Chondrocyte (in vitro differentiated cells): ENCODE data around the gene TMEM176B. TPM values are rescaled to one million over a fixed set of nuclear protein-coding genes. Genes with fewer than 3 reads are reported as not detected.

ENCODE experiments used
- DNase-seq: peaks from one replicate; pipeline ENCODE4 v3.0.0; 2021; ENCODE audit warnings: mixed read lengths, low spot score
- H3K27ac Mint-ChIP-seq: one replicate; pipeline ENCODE4 v1.8.0; 2021; ENCODE audit warnings: mild to moderate bottlenecking, moderate library complexity, mixed read lengths; ENCODE audit not compliant: unreplicated experiment
- H3K27me3 Mint-ChIP-seq: 2 replicates; pipeline ENCODE4 v1.8.0; 2021; ENCODE audit warnings: low read depth, mixed read lengths
- H3K36me3 Mint-ChIP-seq: 2 replicates; pipeline ENCODE4 v1.8.0; 2021; ENCODE audit warnings: low read depth, mixed read lengths
- H3K4me1 Mint-ChIP-seq: 2 replicates; pipeline ENCODE4 v1.8.0; 2021; ENCODE audit warnings: low read depth, mild to moderate bottlenecking, mixed read lengths
- H3K4me3 Mint-ChIP-seq: one replicate; pipeline ENCODE4 v1.8.0; 2021; ENCODE audit warnings: mild to moderate bottlenecking, moderate library complexity, mixed read lengths; ENCODE audit not compliant: unreplicated experiment
- H3K9me3 Mint-ChIP-seq: 2 replicates; pipeline ENCODE4 v1.8.0; 2021; ENCODE audit warnings: low read depth, mixed read lengths
- CTCF ChIP-seq: fragments of 200-600 bp; sonication (generic); IDR thresholded peaks from 2 replicates; pipeline ENCODE4 v1.5.0; 2021; ENCODE audit warnings: antibody characterized with exemption, mild to moderate bottlenecking, moderate library complexity
- total RNA-seq: library from RNA; stranded (reverse); gene quantifications from 3 replicates; pipeline ENCODE4 v1.2.1, GENCODE V29; 2021

The TMEM176B gene
- total RNA-seq, 1 donor from 2014 or later: 0.37 TPM

- no peak for TF ChIP-seq CTCF
- no peak overlapping the region for H3K27ac Mint-ChIP-seq
- H3K4me3 Mint-ChIP-seq: no peak overlapping the region
- no peaks in the 10 kb centered on the region for H3K9me3 Mint-ChIP-seq
- no peaks in the 10 kb centered on the region for H3K36me3 Mint-ChIP-seq
- H3K4me1 Mint-ChIP-seq: no peaks in the 10 kb centered on the region
- peaks cover 9% of the 10 kb centered on the region for H3K27me3 Mint-ChIP-seq
- no peak for DNase-seq
Measured at GRCh38 chr7:150754951-150755350, 45.2 kb downstream of the TMEM176B start.

- H3K27me3 Mint-ChIP-seq: peaks cover 7% of the 10 kb centered on the region
Measured at GRCh38 chr7:150753826-150754603, 46.1 kb downstream of the TMEM176B start.

GRCh38 chr7:150753239-150753638 lies 46.9 kb downstream of the TMEM176B start:
- no peaks in the 10 kb centered on the region for H3K36me3 Mint-ChIP-seq
- DNase-seq: no peak
- H3K4me3 Mint-ChIP-seq: no peak overlapping the region
- H3K9me3 Mint-ChIP-seq: no peaks in the 10 kb centered on the region
- no peak for TF ChIP-seq CTCF
- no peaks in the 10 kb centered on the region for H3K4me1 Mint-ChIP-seq
- peaks cover 7% of the 10 kb centered on the region for H3K27me3 Mint-ChIP-seq
- no peak overlapping the region for H3K27ac Mint-ChIP-seq

More at GRCh38 chr7:150753826-150754603, 46.1 kb downstream of the TMEM176B start:
- no peaks in the 10 kb centered on the region for H3K4me1 Mint-ChIP-seq
- H3K36me3 Mint-ChIP-seq: no peaks in the 10 kb centered on the region
- H3K27ac Mint-ChIP-seq: no peak overlapping the region
- no peaks in the 10 kb centered on the region for H3K9me3 Mint-ChIP-seq
- no peak for DNase-seq
- TF ChIP-seq CTCF: no peak
- H3K4me3 Mint-ChIP-seq: no peak overlapping the region

GRCh38 chr7:150751702-150752101 lies 48.5 kb downstream of the TMEM176B start:
- no peak for DNase-seq

GRCh38 chr7:150748376-150748775 lies 51.8 kb downstream of the TMEM176B start:
- no peaks in the 10 kb centered on the region for H3K9me3 Mint-ChIP-seq
- H3K27ac Mint-ChIP-seq: no peak overlapping the region
- no peak for TF ChIP-seq CTCF
- no peaks in the 10 kb centered on the region for H3K4me1 Mint-ChIP-seq
- DNase-seq: no peak
- peaks cover 4% of the 10 kb centered on the region for H3K27me3 Mint-ChIP-seq
- no peak overlapping the region for H3K4me3 Mint-ChIP-seq
- no peaks in the 10 kb centered on the region for H3K36me3 Mint-ChIP-seq

More at GRCh38 chr7:150751702-150752101, 48.5 kb downstream of the TMEM176B start:
- no peaks in the 10 kb centered on the region for H3K9me3 Mint-ChIP-seq
- H3K27ac Mint-ChIP-seq: no peak overlapping the region
- no peak overlapping the region for H3K4me3 Mint-ChIP-seq
- TF ChIP-seq CTCF: no peak
- H3K36me3 Mint-ChIP-seq: no peaks in the 10 kb centered on the region
- no peaks in the 10 kb centered on the region for H3K4me1 Mint-ChIP-seq
- H3K27me3 Mint-ChIP-seq: peaks cover 7% of the 10 kb centered on the region
